ENCODE results near the gene NRL. TPM values are rescaled to one million over a fixed set of nuclear protein-coding genes. Genes with fewer than 3 reads are reported as not detected.

NRL gene
- total RNA-seq, 1 experiment from 2014 or later, result 0.66 TPM

- Histone ChIP-seq H4K20me1 (ENCODE audit: insufficient read depth) (no peaks in the 10 kb centered on the region), H3K9ac (ENCODE audit: low read length) (peak within 1 kb of the TSS; percentile 43), H3K4me3 (replicated peaks in 1 of 2; ENCODE audit: low read depth in 1 of 2, low read length in 2 of 2) (peak within 1 kb of the TSS; percentile 55 to 73), H3K27ac (ENCODE audit: low read depth, low read length) (no peak within 1 kb of the TSS; the same call in 1 of the 2 replicates), H3K9me2 (ENCODE audit: insufficient read depth) (no peaks in the 10 kb centered on the region), H3K27me3 (ENCODE audit: insufficient read depth, low read length) (no peaks in the 10 kb centered on the region), H3K79me2 (ENCODE audit: insufficient read depth, low read length) (no peaks in the 10 kb centered on the region), H3K4me2 (ENCODE audit: low read length) (peak within 1 kb of the TSS; percentile 97), H3K9me3 (ENCODE audit: control insufficient read depth in 1 of 2, insufficient read depth in 1 of 2, low read depth in 1 of 2, low read length in 2 of 2) (no peaks in the 10 kb centered on the region), H2AFZ (ENCODE audit: low read depth, low read length, poor library complexity, severe bottlenecking) (peak within 1 kb of the TSS; percentile 61), H3K4me1 (ENCODE audit: control insufficient read depth in 1 of 2, insufficient read depth in 2 of 2, low read length in 2 of 2) (peaks cover 6 to 25% of the 10 kb centered on the region in 2 experiments; a peak in 3 of 4 replicates), H3K36me3 (ENCODE audit: control insufficient read depth in 1 of 2, insufficient read depth in 2 of 2, low read length in 2 of 2) (no peaks in the 10 kb centered on the region)
- TF ChIP-seq POLR2AphosphoS5 (IDR thresholded peaks at IDR 0.05; ENCODE audit: low read depth, low read length), result peak; percentile 40; the same call in 1 of the 2 replicates
- TF ChIP-seq SP1 (IDR thresholded peaks at IDR 0.05; ENCODE audit: low read depth), result no peak
- TF ChIP-seq ZBTB33 (IDR thresholded peaks at IDR 0.05; ENCODE audit: extremely low read depth, insufficient replicate concordance, low read length), result no peak
- peak; percentile 81 for TF ChIP-seq REST (IDR thresholded peaks at IDR 0.05; ENCODE audit: low read depth)
- TF ChIP-seq, protein P1, sequence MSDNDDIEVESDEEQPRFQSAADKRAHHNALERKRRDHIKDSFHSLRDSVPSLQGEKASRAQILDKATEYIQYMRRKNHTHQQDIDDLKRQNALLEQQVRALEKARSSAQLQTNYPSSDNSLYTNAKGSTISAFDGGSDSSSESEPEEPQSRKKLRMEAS (IDR thresholded peaks at IDR 0.05), result no peak; the same call in 1 of the 2 replicates
- no peak for TF ChIP-seq TCF7L2 (IDR thresholded peaks at IDR 0.05; ENCODE audit: borderline replicate concordance, extremely low read depth, insufficient read depth, insufficient read length)
- TF ChIP-seq POLR2A (IDR thresholded peaks at IDR 0.05; ENCODE audit: borderline replicate concordance, extremely low read depth, insufficient read depth, insufficient read length), result peak; percentile 22
- TF ChIP-seq EGR1 (IDR thresholded peaks at IDR 0.05; ENCODE audit: low read depth), result no peak
- ATAC-seq, result peak; percentile 87
- BruUV-seq (replicated peaks), result no TSS peak
- RAD21 ChIA-PET (ENCODE audit: low non-redundant PET in 1 of 2, low total read pairs in 2 of 2, uncharacterized antibody in 2 of 2, unreplicated experiment in 2 of 2), result interaction anchor here in 1 of 2 experiments (1.0 kb wide), 1 partner anchor 57 kb away, joined by 3 read pairs; no protein-coding TSS in a partner anchor
- CTCF ChIA-PET, result interaction anchor here (1.0 to 1.5 kb wide), 3 partner anchors 40 to 63 kb away, joined by 4 to 6 read pairs (median 4); partner anchors contain the start of genes DCAF11 and NRL
- intact Hi-C loops (cut with micrococcal nuclease), result no loop called here
- no peak for DNase-seq (ENCODE audit: low read depth, low spot score)
- POLR2A ChIA-PET, result interaction anchor here (1.5 kb wide), 2 partner anchors 42 to 56 kb away, joined by 7 to 9 read pairs; partner anchors contain the start of gene PCK2
Observed at GRCh38 chr14:24051789-24052655, 62.7 kb downstream of the NRL start, which contains the start of gene CARMIL3. TSS of gene CARMIL3 (plus strand) at chr14:24052009. CDS start at chr14:24052154, 145 bp downstream.

Measured in HCT116 (cell line).